ENCODE measurements around the gene PCSK6.

- TF ChIP-seq RARB (CRISPR knock-in tag; IDR thresholded peaks at IDR 0.05), result no peak
- no peak for TF ChIP-seq TSHZ2 (CRISPR knock-in tag; IDR thresholded peaks at IDR 0.05)
- no peak for TF ChIP-seq CSRNP3 (CRISPR knock-in tag; IDR thresholded peaks at IDR 0.05)
- no peak for TF ChIP-seq POU6F1 (CRISPR knock-in tag; IDR thresholded peaks at IDR 0.05; ENCODE audit: borderline replicate concordance, low read depth)
These were observed 17.0 kb upstream of the PCSK6 start for GRCh38 chr15:101506491-101506890.

Measured in SK-N-SH treated with all-trans-retinoic acid at 6 μM for 48 hours (cell line).